Right lobe of liver (tissue), 4 donors: ENCODE data around the gene NLRP3.

Experiments
- POLR2A ChIP-seq: fragments of 450-650 bp; IDR thresholded peaks from one replicate; pipeline ENCODE4 v1.6.1; 2017; ENCODE audit warnings: antibody characterized with exemption, mild to moderate bottlenecking
- TF ChIP-seq, protein P1 (sequence below), 4 donors: fragments of 200-600 bp in 3 of 4; fragments of 450-650 bp in 1 of 4; IDR thresholded peaks; one replicate each; pipeline versions ENCODE4 v1.5.1 to v1.8.0; 2016 to 2022; ENCODE audit warnings: antibody characterized with exemption in 4 of 4, mild to moderate bottlenecking in 2 of 4
- donor health status: DM: no; HTN: no; CAD: no.
- donor health status: DM: no; HTN: no; CAD: no.
- donor health status: DM: no; HTN: yes; CAD: no.

- TF ChIP-seq POLR2A, result no peak
- TF ChIP-seq, protein P1, sequence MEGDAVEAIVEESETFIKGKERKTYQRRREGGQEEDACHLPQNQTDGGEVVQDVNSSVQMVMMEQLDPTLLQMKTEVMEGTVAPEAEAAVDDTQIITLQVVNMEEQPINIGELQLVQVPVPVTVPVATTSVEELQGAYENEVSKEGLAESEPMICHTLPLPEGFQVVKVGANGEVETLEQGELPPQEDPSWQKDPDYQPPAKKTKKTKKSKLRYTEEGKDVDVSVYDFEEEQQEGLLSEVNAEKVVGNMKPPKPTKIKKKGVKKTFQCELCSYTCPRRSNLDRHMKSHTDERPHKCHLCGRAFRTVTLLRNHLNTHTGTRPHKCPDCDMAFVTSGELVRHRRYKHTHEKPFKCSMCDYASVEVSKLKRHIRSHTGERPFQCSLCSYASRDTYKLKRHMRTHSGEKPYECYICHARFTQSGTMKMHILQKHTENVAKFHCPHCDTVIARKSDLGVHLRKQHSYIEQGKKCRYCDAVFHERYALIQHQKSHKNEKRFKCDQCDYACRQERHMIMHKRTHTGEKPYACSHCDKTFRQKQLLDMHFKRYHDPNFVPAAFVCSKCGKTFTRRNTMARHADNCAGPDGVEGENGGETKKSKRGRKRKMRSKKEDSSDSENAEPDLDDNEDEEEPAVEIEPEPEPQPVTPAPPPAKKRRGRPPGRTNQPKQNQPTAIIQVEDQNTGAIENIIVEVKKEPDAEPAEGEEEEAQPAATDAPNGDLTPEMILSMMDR (IDR thresholded peaks at IDR 0.05), result no peak
These were observed 59.8 kb downstream of the NLRP3 start for GRCh38 chr1:247475793-247476192.
